NT2/D1 (cell line): ENCODE measurements around the gene KLHL30.

Experiments used
- SUZ12 ChIP-seq: IDR thresholded peaks from 2 replicates; pipeline ENCODE4 v1.6.1; 2011; ENCODE audit not compliant: insufficient read length, insufficient read depth; ENCODE audit errors: extremely low read depth
- YY1 ChIP-seq: IDR thresholded peaks from 2 replicates; pipeline ENCODE4 v1.6.1; 2011; ENCODE audit not compliant: insufficient read length, insufficient read depth

- TF ChIP-seq YY1 (no peak), SUZ12 (no peak)
These were observed 26.4 kb downstream of the KLHL30 start for GRCh38 chr2:238164906-238165287.
